ENCODE data around the gene GPR141. TPM values are rescaled to one million over a fixed set of nuclear protein-coding genes. Genes with fewer than 3 reads are reported as not detected.

GPR141 gene
- polyA plus RNA-seq, 3 donors = 25.4 to 26.6 (median 25.5) TPM

DNA sequence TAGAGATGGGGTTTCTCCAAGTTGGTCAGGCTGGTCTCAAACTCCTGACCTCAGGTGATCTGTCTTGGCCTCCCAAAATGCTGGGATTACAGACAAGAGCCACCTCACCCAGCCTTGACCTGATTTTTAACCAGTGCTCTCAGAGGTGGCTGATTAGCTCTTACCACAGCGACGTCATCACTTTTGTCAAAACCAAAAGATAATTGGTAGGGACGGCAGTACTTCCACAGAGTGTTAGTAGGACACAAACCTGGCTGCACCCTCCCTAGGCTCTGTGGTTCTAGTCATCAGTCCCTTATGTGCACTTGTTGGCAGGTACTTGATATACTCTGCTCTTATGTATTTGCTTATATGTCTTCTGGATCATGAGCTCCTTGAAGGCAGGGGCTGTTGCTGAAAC is 74.0 kb downstream of the GPR141 start:
- peaks cover 0 to 2% (median 0%) of the 10 kb centered on the region in 7 donors for H3K9me3 Mint-ChIP-seq
- no peaks in the 10 kb centered on the region for H3K27me3 Mint-ChIP-seq (ENCODE audit: low read depth in 3 of 3)
- intact Hi-C loops (cut with micrococcal nuclease) = no loop called here
- H4K20me1 ChIP-seq (ENCODE audit: insufficient read depth, low read length) = peaks cover 11% of the 10 kb centered on the region
- H3K4me1 Mint-ChIP-seq = peaks cover 47% of the 10 kb centered on the region
- no peaks in the 10 kb centered on the region for H3K9me3 ChIP-seq (replicated peaks in 1 of 2; ENCODE audit: control insufficient read depth in 1 of 2, insufficient read depth in 1 of 2, low read length in 2 of 2)
- DNase-seq = no peak
- peaks cover 29 to 38% of the 10 kb centered on the region in 2 donors for H3K36me3 Mint-ChIP-seq
- peaks cover 10 to 22% of the 10 kb centered on the region in 2 donors for H3K36me3 ChIP-seq (replicated peaks in 1 of 2; ENCODE audit: control insufficient read depth in 1 of 2, insufficient read depth in 2 of 2, low read length in 2 of 2)
- H3K4me1 ChIP-seq (ENCODE audit: control insufficient read depth in 1 of 2, insufficient read depth in 2 of 2, low read length in 2 of 2) = peaks cover 22 to 30% of the 10 kb centered on the region in 2 donors
- no peak overlapping the region for H3K4me3 ChIP-seq (replicated peaks in 1 of 3; ENCODE audit: low read depth in 2 of 3, low read length in 3 of 3)
- TF ChIP-seq, protein P1, sequence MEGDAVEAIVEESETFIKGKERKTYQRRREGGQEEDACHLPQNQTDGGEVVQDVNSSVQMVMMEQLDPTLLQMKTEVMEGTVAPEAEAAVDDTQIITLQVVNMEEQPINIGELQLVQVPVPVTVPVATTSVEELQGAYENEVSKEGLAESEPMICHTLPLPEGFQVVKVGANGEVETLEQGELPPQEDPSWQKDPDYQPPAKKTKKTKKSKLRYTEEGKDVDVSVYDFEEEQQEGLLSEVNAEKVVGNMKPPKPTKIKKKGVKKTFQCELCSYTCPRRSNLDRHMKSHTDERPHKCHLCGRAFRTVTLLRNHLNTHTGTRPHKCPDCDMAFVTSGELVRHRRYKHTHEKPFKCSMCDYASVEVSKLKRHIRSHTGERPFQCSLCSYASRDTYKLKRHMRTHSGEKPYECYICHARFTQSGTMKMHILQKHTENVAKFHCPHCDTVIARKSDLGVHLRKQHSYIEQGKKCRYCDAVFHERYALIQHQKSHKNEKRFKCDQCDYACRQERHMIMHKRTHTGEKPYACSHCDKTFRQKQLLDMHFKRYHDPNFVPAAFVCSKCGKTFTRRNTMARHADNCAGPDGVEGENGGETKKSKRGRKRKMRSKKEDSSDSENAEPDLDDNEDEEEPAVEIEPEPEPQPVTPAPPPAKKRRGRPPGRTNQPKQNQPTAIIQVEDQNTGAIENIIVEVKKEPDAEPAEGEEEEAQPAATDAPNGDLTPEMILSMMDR (IDR thresholded peaks at IDR 0.05) = no peak
- H3K79me2 ChIP-seq (ENCODE audit: insufficient read depth, low read length) = peaks cover 40% of the 10 kb centered on the region
- H3K27ac Mint-ChIP-seq = peak overlapping the region in 5 of 7 donors; percentile 33 to 72 (median 68)
- no peak overlapping the region for H3K9ac ChIP-seq (ENCODE audit: insufficient read depth, low read length, poor library complexity, severe bottlenecking)
- WGBS (ENCODE audit: insufficient coverage) = 68% methylated on average over 3 of the region's 3 CpGs
- peak overlapping the region in 1 of 2 donors; percentile 37 for H3K4me3 Mint-ChIP-seq
- H2AFZ ChIP-seq (ENCODE audit: insufficient read depth, low read depth, low read length, poor library complexity, severe bottlenecking) = no peak overlapping the region
- no peak overlapping the region for H3K4me2 ChIP-seq (replicated peaks; ENCODE audit: extremely low read depth, low read length, poor library complexity, severe bottlenecking)
- no peaks in the 10 kb centered on the region for H3K27me3 ChIP-seq (ENCODE audit: control insufficient read depth in 2 of 2, insufficient read depth in 2 of 2, low read length in 2 of 2)
- peak overlapping the region in 1 of 2 donors; percentile 69 for H3K27ac ChIP-seq (ENCODE audit: low read depth in 1 of 2, low read length in 2 of 2)

- DNase-seq = no peak
- TF ChIP-seq, protein P1 (IDR thresholded peaks at IDR 0.05) = no peak
- no peak overlapping the region for H3K4me3 Mint-ChIP-seq
- WGBS (ENCODE audit: insufficient coverage) = no CpG with 5 or more reads among the region's 3 CpGs
- H3K9me3 Mint-ChIP-seq = peaks cover 0 to 3% (median 2%) of the 10 kb centered on the region in 7 donors
- peaks cover 10 to 30% of the 10 kb centered on the region in 2 donors for H3K36me3 ChIP-seq (replicated peaks in 1 of 2; ENCODE audit: control insufficient read depth in 1 of 2, insufficient read depth in 2 of 2, low read length in 2 of 2)
- H3K79me2 ChIP-seq (ENCODE audit: insufficient read depth, low read length) = peaks cover 34% of the 10 kb centered on the region
- no peak overlapping the region for H3K4me3 ChIP-seq (replicated peaks in 1 of 3; ENCODE audit: low read depth in 2 of 3, low read length in 3 of 3)
- no peaks in the 10 kb centered on the region for H3K27me3 Mint-ChIP-seq (ENCODE audit: low read depth in 3 of 3)
- peaks cover 32 to 41% of the 10 kb centered on the region in 2 donors for H3K36me3 Mint-ChIP-seq
- H3K4me1 ChIP-seq (ENCODE audit: control insufficient read depth in 1 of 2, insufficient read depth in 2 of 2, low read length in 2 of 2) = peaks cover 22 to 30% of the 10 kb centered on the region in 2 donors
- no peak overlapping the region for H3K27ac ChIP-seq (ENCODE audit: low read depth in 1 of 2, low read length in 2 of 2)
- peak overlapping the region in 1 of 7 donors; percentile 18 for H3K27ac Mint-ChIP-seq
- no peak overlapping the region for H2AFZ ChIP-seq (ENCODE audit: insufficient read depth, low read depth, low read length, poor library complexity, severe bottlenecking)
- H3K27me3 ChIP-seq (ENCODE audit: control insufficient read depth in 2 of 2, insufficient read depth in 2 of 2, low read length in 2 of 2) = no peaks in the 10 kb centered on the region
- H3K4me1 Mint-ChIP-seq = peaks cover 42% of the 10 kb centered on the region
- H3K4me2 ChIP-seq (replicated peaks; ENCODE audit: extremely low read depth, low read length, poor library complexity, severe bottlenecking) = no peak overlapping the region
- intact Hi-C loops (cut with micrococcal nuclease) = no loop called here
- H4K20me1 ChIP-seq (ENCODE audit: insufficient read depth, low read length) = peaks cover 2% of the 10 kb centered on the region
- H3K9ac ChIP-seq (ENCODE audit: insufficient read depth, low read length, poor library complexity, severe bottlenecking) = no peak overlapping the region
- H3K9me3 ChIP-seq (replicated peaks in 1 of 2; ENCODE audit: control insufficient read depth in 1 of 2, insufficient read depth in 1 of 2, low read length in 2 of 2) = no peaks in the 10 kb centered on the region
Measured at GRCh38 chr7:37758501-37759045, 75.0 kb downstream of the GPR141 start.
